HG02885 (cell line): Measurements from ENCODE around the gene C20orf204.
"Not testable (repeated sequence)": the region's sequence is repeated elsewhere in the genome, so short reads cannot be mapped to it uniquely, and the experiment has no call there.

Experiments
- ATAC-seq: cut with Tn5 transposase; IDR thresholded peaks from one replicate; pipeline ENCODE4 v1.9.1; 2021; ENCODE audit warnings: mild to moderate bottlenecking; ENCODE audit not compliant: unreplicated experiment, poor library complexity

Gene C20orf204

GRCh38 chr20:64080813-64081623 is 45.0 kb downstream of the C20orf204 start:
- no peak for ATAC-seq

DNA sequence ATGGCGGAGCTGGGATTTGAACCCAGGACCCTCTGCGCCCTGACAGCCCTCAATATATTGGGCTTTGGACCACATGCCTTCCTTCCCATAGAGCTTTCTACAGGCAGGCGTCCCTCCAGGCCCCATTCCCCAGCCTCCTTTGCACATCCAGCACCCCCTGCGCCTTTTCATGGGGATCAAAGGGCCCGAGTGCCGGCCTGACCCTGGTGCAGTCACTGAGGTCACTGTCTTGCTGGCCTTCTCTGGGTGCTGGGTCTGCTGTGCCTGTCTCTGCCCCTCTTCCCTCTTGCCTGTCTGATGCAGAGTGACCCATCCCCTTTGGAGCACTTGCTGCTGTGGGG is 45.6 kb downstream of the C20orf204 start:
- ATAC-seq: no peak

- no peak for ATAC-seq
Measured at GRCh38 chr20:64082126-64082731, 46.2 kb downstream of the C20orf204 start.

DNA sequence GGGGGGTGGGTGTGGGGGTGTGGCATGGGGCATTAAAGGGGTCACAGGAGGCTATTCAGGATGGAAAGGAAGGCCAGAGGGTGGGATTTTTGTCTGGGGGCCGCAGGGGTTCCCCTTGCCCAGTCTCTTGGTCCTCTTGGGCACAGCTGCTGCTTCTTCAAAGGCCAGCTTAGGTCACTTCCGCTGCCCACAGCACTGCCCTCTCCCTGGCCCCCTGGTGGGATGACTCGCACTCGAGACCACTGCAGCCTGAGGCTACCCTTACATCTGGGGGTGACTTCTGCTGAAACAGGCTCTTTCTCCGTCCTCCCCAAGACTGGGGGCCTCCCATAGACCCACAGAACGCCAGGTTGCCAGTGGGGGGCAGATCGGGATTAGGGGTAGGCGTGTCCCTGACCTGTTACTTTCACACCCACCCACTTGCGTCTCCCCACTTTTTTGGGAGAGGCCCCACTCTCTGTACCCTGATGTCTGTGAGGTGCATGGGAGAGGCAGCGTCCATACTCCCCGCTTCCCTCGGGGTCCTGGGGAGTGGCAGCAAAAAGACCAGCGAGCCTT is 46.9 kb downstream of the C20orf204 start:
- ATAC-seq: no peak

GRCh38 chr20:64083378-64083803 is 47.4 kb downstream of the C20orf204 start:
- ATAC-seq: no peak

- no peak for ATAC-seq
Measured at GRCh38 chr20:64083804-64084684, 48.1 kb downstream of the C20orf204 start, which contains the start of gene LKAAEAR1. LKAAEAR1 (minus strand) TSS chr20:64084398; CDS start chr20:64084219, 179 bp downstream.

DNA sequence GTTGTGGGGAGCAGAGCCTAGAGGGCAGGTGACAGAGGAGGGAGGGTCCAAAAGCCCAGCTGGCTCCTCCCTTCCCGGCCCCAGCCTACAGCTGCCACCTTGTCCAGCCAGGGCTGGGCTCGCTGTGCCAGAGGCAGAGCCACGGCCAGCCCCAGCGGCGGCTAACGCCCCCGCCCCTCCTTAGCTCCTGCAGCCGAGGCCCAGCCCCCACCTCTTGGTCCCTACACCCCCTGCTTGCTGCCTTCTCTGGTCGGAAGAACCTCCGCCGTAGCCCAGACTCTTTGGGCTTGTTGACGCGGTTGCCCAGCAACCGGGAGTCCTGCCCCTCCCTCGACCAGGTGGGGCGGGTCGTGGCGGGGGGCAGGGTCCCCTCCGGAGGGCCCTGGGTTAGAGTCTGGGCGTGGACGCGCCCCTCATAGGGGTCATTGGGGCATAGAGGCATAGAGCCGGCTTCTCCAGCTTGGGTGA is 48.7 kb downstream of the C20orf204 start:
- ATAC-seq: no peak

DNA sequence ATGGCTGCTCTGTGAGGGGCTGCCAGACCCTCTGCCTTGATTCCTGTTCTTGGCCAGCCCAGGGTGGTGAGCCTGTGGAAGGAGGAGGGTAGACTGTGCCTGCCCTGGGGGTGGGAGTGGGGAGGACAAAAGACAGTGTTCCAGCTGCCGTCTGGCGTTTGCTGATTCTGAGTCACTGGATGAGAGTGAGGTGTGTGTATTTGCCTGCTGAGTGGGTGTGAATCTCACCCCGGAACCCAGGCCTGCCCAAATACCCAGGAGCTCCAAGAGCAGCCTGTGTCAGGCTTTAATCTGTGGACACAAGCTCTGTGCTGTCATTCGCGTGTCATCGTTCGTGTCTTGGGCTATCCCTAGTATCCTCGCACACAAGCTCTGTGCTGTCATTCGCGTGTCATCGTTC is 50.8 kb downstream of the C20orf204 start:
- ATAC-seq: no peak

DNA sequence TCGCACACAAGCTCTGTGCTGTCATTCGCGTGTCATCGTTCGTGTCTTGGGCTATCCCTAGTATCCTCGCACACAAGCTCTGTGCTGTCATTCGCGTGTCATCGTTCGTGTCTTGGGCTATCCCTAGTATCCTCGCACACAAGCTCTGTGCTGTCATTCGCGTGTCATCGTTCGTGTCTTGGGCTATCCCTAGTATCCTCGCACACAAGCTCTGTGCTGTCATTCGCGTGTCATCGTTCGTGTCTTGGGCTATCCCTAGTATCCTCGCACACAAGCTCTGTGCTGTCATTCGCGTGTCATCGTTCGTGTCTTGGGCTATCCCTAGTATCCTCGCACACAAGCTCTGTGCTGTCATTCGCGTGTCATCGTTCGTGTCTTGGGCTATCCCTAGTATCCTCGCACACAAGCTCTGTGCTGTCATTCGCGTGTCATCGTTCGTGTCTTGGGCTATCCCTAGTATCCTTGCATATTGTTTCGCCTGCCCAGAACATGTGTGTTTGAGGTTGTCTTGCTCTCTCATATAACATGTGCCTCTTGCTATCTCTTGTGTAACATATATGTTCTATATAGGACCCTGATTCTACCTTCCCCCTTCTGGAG is 51.3 kb downstream of the C20orf204 start:
- ATAC-seq: not testable (repeated sequence)

DNA sequence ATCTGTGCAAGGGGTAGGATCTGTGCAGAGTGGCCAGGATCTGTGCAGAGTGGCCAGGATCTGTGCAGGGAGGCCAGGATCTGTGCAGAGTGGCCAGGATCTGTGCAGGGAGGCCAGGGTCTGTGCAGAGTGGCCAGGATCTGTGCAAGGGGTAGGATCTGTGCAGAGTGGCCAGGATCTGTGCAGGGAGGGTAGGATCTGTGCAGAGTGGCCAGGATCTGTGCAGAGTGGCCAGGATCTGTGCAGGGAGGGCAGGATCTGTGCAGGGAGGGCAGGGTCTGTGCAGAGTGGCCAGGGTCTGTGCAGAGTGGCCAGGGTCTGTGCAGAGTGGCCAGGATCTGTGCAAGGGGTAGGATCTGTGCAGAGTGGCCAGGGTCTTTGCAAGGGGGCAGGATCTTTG is 52.6 kb downstream of the C20orf204 start:
- not testable (repeated sequence) for ATAC-seq
